Retina (tissue), 1 donor: ENCODE data around the gene GALNT16.
A peak's percentile ranks its signal among the peaks of the same experiment; 100 is the strongest.

Experiments
- DNase-seq: peaks from one replicate; pipeline ENCODE4 v3.0.0-alpha.2; 2016

GALNT16 gene

GRCh38 chr14:69319911-69320310, 60.0 kb downstream of the GALNT16 start:
- DNase-seq, result no peak

- DNase-seq, result no peak
Measured at GRCh38 chr14:69320581-69321365, 60.8 kb downstream of the GALNT16 start.

GRCh38 chr14:69321601-69322330, 61.8 kb downstream of the GALNT16 start:
- no peak for DNase-seq

DNA sequence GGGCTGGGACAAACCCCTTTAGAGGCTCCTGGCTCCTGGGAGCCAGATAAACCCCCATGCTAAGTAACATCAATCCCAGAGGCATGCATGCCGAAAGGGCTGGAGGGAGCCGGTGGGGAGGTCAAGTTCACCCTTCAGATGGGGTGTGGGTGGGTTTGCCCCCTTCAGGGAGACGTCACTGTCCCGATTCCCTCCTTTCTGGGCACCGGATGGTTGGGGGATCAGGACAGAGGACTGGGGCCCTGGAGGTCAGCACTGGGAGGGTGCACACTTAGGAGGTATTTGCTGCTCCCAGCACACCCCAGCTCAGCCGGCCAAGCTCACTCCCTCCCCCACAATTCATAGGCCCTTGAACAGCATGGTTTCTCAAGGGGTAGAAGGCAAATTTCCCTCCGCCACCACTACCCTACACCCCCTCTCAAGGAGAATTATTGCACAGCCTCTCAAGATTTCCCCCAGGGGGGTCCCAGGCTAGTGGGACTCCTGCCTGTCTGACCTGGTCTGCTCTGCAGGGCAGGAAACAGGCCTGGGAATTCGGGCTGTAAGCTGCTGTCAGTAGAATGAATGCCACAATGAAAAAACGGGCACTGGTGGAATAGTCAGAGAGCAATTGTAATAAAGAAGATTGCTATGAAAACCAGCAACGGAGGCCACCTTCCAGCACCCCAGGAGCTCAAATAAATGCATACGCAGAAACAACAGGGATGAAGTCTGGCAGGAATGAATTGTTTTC, 63.5 kb downstream of the GALNT16 start:
- peak; percentile 32 for DNase-seq

GRCh38 chr14:69323999-69324282, 64.0 kb downstream of the GALNT16 start:
- no peak for DNase-seq

DNA sequence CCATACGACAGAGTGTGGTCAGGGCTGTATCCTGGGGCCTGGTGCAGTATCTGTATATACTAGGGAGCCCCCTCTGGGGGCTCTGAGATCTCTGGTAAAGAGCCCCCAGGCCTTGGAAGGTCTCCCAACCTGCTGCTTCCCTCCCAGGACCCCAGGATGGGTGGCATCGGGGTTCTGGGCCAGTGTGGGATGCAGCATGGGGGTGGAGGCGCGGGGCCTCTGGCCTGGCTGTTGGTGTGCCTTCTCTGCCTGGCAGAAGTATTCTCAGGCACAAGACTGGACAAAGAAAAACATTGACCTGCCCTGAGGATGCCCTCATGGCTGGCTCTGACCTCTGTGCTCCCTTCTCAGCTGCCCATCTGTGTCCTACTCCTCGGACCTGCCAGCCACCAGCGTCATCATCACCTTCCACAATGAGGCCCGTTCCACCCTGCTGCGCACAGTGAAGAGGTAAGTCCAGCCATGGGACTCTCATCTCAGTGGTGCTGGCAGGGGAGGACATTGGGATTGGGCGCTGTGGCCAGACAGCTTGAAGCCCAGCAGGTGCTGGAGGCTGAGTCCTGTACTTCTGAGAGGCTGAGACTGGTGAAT, 64.5 kb downstream of the GALNT16 start:
- DNase-seq, result no peak

GRCh38 chr14:69325086-69325485, 65.1 kb downstream of the GALNT16 start:
- DNase-seq, result no peak

- no peak for DNase-seq
Measured at GRCh38 chr14:69325646-69326265, 65.8 kb downstream of the GALNT16 start.

DNA sequence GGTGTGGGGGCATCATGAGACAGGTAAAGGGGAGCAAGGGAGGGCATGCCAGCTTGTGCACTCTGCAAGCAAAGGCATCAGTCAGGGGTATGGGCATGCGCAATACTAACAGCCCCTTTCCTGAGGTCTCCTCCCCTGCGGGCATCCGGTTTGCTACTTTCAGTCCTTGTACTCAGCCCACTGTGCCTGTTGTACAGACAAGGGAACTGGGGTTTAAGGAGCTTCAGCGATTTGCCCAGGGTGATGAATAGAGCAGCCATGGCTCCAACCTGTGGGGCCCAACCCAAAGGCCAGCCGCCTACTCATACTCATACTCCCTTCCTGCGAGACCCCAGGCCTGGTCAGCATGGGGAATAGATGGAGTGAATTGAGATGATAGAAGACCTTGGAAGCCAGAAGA, 66.7 kb downstream of the GALNT16 start:
- no peak for DNase-seq

- no peak for DNase-seq
Measured at GRCh38 chr14:69327507-69327906, 67.5 kb downstream of the GALNT16 start.

GRCh38 chr14:69328317-69328716, 68.4 kb downstream of the GALNT16 start:
- DNase-seq, result no peak

DNA sequence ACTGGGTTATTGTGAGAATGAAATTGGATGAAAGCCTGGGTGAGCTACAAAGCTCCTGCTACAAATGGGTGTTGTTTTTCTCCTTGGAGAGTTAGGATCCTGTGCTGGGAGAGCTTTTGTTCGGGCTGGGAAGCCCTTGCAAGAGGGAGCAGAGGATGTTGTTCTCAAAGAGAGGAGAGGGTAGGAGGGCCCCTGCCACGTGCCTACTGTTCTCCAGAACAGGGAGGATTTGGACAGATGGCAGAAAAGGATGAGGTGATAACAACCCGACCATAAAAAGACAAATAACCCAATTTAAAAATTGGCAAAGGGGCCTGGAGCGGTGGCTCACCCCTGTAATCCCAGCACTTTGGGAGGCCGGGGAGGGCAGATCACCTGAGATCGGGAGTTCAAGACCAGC, 68.8 kb downstream of the GALNT16 start:
- no peak for DNase-seq

GRCh38 chr14:69331206-69331605, 71.2 kb downstream of the GALNT16 start:
- no peak for DNase-seq

DNA sequence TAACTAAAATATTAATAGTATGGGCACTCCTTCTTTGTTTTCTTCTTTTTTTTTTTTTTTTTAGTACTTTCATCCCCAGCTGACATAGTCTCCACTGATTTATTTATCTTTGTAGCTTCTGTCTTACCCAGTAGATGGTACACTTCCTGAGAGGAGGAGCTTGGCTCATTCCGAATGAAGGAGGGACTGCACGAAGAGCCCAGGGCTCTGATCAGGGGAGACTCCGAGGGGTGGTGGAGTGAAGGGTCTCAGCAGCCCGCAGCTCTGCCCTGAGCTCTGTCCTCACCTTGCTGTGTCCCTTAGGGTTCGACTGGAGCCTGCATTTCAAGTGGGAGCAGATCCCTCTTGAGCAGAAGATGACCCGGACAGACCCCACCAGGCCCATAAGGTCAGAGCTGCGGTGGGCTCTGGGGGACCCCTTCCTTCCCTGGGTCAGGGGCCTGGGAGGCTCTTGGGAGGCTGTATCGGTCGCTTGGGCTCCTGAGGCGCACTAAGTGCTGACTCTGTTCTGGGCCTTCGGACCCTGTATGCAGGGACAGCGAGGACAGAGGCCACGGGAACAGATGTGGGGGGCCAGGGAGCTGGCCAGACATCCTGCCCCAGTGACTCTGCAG, 72.9 kb downstream of the GALNT16 start:
- DNase-seq, result no peak

DNA sequence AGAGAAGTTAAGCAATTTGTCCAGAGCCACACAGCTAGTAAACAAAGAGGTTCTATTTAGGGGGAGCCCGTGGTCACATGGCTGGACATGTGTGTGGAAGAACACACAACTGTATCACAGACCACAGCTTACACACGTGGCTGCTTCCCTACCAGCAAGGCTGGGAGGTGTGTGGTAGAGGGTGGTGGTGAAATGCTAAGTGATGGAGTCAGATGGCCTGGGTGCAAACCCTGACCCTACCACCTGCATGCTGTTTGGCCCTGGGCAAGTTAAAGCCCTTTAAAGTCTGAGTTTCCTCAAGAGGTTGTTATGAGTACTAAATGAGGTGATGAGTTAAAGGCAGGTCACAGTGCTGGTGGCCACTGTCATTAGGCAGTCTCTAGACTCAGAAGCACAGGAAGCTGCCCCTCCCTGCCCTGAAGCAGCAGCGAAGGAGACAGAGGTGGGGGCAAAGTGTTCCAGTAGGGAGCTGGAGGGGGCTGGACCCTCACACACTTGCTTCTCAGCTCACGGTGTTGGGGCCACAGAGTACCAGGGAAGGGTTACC, 73.9 kb downstream of the GALNT16 start:
- no peak for DNase-seq

DNA sequence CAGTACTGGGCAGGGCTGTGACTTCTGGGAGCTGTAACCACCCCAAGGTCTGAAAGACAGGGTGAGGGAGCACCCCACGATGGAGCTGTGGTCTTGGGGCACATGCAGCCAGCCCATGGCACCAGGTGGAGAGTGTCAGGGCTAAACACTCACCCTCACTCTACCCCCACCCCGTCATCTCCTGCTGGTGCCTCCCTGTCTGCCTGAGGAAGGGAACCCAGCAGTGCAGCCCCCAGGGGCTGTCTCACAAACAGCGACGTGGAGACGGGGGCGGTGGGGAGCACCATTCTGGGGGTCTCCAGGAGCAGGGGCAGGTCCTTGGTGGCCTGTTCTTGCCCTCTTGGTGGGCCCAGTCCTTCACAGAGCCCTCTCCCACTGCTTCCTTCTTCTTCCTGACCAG, 74.6 kb downstream of the GALNT16 start:
- DNase-seq, result no peak

GRCh38 chr14:69335371-69335771, 75.4 kb downstream of the GALNT16 start:
- DNase-seq, result no peak

DNA sequence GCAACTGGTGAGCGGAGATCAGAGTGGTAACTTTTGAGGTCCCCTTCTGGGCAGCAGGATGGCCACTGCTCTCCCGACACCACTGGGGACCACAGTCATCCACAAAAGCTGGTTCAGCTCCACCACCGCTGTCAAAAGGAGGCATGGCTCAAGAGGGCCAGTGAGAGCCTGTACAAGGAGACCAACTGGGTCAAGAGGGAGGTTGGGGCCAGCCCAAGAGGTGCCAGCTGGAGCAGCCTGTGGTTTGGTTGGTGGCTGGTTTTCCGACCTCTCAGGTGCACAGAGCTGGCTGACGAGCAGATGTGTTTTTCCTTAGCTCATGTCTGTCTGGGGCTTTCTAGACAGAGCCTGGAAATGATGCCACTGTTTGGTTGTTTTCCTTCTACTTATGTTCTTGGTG, 78.0 kb downstream of the GALNT16 start:
- no peak for DNase-seq

DNA sequence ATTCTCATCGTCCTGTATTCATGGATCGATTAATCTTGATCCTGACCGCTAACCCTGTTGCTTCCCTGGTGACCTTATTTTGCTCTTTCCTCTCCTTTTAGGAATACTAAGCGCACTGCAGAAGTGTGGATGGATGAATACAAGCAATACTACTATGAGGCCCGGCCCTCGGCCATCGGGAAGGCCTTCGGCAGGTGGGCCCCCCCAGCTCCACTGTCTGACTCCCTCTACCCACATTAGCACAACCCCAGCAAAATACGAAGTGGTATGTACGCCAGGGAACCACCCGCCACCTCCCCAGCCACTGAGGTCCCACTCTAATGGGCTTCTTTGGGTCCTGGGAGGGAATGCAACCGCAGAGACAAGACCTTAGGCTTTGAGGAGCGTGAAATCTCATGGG, 79.5 kb downstream of the GALNT16 start:
- no peak for DNase-seq

DNA sequence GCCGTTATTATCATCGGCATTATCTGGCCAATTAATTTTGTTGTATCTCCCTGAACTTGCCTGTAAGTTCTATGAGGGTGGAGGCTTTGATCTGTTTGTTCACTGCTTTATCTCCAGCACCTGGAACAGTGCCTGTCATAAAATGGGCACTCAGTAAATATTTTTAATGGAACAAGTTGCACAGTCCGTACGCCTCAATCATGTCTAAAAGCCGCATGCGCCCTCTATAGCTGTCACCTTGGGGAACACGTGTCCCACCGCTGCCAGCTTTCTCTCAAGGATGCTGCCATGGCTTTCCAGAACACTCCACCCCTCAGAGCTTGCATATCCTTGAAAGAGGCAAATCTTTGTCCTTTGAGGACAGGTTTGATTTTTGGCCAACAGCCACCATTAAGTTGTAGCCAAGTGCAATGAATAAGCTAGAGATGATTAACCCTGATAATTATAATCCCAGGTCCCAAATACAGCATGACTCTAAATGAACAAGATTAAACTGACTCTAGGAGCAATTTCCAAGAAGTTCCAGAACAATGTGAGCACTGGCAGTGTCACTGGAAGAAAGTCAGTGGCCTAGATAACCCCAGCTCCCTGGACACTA, 83.1 kb downstream of the GALNT16 start:
- DNase-seq, result no peak

GRCh38 chr14:69344171-69344570, 84.2 kb downstream of the GALNT16 start:
- DNase-seq, result no peak

GRCh38 chr14:69345402-69345801, 85.4 kb downstream of the GALNT16 start:
- DNase-seq, result no peak
